Measurements from ENCODE around the gene HOXD13. TPM values are rescaled to one million over a fixed set of nuclear protein-coding genes. Genes with fewer than 3 reads are reported as not detected.

HOXD13 gene
- total RNA-seq, 2 experiments from 2014 or later: not detected

GRCh38 chr2:176123411-176124109, 31.0 kb downstream of the HOXD13 start:
- no peak for DNase-seq (ENCODE audit: low spot score)
- no peak overlapping the region for H3K4me3 ChIP-seq (ENCODE audit: low read depth, low read length, poor library complexity, severe bottlenecking)
- H3K9me2 ChIP-seq (ENCODE audit: insufficient read depth, low read length): no peaks in the 10 kb centered on the region
- no TSS peak for BruUV-seq (replicated peaks)
- TF ChIP-seq CTCF (conservative IDR thresholded peaks at IDR 0.05; ENCODE audit: low read length) (no peak), EZH2phosphoT487 (IDR thresholded peaks at IDR 0.05; ENCODE audit: borderline replicate concordance, low read depth, low read length) (no peak)
- H3K79me2 ChIP-seq (ENCODE audit: insufficient read depth, low read depth, low read length): no peaks in the 10 kb centered on the region
- H3K27ac ChIP-seq (ENCODE audit: low read depth, low read length, poor library complexity, severe bottlenecking): no peak overlapping the region
- no peaks in the 10 kb centered on the region for H4K20me1 ChIP-seq (ENCODE audit: insufficient read depth, low read length)
- H3K4me1 ChIP-seq (ENCODE audit: insufficient read depth, low read length, poor library complexity, severe bottlenecking): no peaks in the 10 kb centered on the region
- H3K36me3 ChIP-seq (ENCODE audit: insufficient read depth, low read length): no peaks in the 10 kb centered on the region
- intact Hi-C loops (cut with micrococcal nuclease; ENCODE audit: unreplicated experiment): no loop called here
- H2AFZ ChIP-seq (ENCODE audit: low read length): no peak overlapping the region
- H3K9me3 ChIP-seq (ENCODE audit: low read length): no peaks in the 10 kb centered on the region
- POLR2A ChIA-PET: no interaction called here
- CTCF ChIA-PET (ENCODE audit: unreplicated experiment): no interaction called here
- H3K4me2 ChIP-seq (ENCODE audit: low read length): no peak overlapping the region

GRCh38 chr2:176124110-176124946, 31.8 kb downstream of the HOXD13 start:
- no peak overlapping the region for H3K4me3 ChIP-seq (ENCODE audit: low read depth, low read length, poor library complexity, severe bottlenecking)
- H3K4me1 ChIP-seq (ENCODE audit: insufficient read depth, low read length, poor library complexity, severe bottlenecking): no peaks in the 10 kb centered on the region
- H3K27ac ChIP-seq (ENCODE audit: low read depth, low read length, poor library complexity, severe bottlenecking): no peak overlapping the region
- ChIA-PET CTCF (ENCODE audit: unreplicated experiment) (no interaction called here), POLR2A (no interaction called here)
- DNase-seq (ENCODE audit: low spot score): no peak
- intact Hi-C loops (cut with micrococcal nuclease; ENCODE audit: unreplicated experiment): no loop called here
- H2AFZ ChIP-seq (ENCODE audit: low read length): no peak overlapping the region
- H3K9me3 ChIP-seq (ENCODE audit: low read length): no peaks in the 10 kb centered on the region
- no peaks in the 10 kb centered on the region for H3K9me2 ChIP-seq (ENCODE audit: insufficient read depth, low read length)
- no peak overlapping the region for H3K4me2 ChIP-seq (ENCODE audit: low read length)
- no peaks in the 10 kb centered on the region for H3K36me3 ChIP-seq (ENCODE audit: insufficient read depth, low read length)
- H3K79me2 ChIP-seq (ENCODE audit: insufficient read depth, low read depth, low read length): no peaks in the 10 kb centered on the region
- TF ChIP-seq CTCF (conservative IDR thresholded peaks at IDR 0.05; ENCODE audit: low read length) (no peak), EZH2phosphoT487 (IDR thresholded peaks at IDR 0.05; ENCODE audit: borderline replicate concordance, low read depth, low read length) (no peak)
- no peaks in the 10 kb centered on the region for H4K20me1 ChIP-seq (ENCODE audit: insufficient read depth, low read length)
- no TSS peak for BruUV-seq (replicated peaks)
